NOMO-1 treated with DMSO at 0.1 percent for 48 hours (cell line): ENCODE measurements around the gene FBXL22.

Experiments
- DNase-seq: peaks from one replicate; lab custom pipeline; 2025; ENCODE audit not compliant: unreplicated experiment; lab: John Stamatoyannopoulos, UW

Gene FBXL22, protein sequence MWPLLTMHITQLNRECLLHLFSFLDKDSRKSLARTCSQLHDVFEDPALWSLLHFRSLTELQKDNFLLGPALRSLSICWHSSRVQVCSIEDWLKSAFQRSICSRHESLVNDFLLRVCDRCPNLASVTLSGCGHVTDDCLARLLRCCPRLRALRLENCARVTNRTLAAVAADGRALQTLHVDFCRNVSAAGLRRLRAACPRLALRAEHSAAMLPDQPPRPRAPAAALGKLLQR

DNA sequence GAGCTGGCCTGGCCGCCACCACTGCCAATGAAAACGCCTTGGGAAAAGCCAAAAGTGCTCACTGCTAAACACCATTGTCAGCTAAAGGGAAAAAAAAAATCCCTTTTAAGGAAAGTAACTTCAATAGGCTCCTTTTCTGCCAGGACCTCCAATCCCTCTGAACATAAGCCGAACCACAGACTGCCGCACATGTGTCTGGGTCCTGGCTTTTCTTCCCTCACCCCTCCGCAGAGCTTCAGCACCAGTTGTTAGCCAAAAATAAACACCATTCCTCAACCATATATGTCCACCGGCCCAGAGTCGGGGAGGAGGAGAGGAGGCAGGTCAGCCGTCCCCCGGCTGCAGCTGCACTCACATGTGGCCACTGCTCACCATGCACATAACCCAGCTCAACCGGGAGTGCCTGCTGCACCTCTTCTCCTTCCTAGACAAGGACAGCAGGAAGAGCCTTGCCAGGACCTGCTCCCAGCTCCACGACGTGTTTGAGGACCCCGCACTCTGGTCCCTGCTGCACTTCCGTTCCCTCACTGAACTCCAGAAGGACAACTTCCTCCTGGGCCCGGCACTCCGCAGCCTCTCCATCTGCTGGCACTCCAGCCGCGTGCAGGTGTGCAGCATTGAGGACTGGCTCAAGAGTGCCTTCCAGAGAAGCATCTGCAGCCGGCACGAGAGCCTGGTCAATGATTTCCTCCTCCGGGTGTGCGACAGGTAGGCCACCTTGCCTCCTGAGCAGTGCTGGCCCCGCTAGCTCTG, at the start of gene FBXL22:
Gene FBXL22 (plus strand): TSS at position 350 of the 753 bp plus-strand sequence. CDS start 6 bp downstream, at position 356.
- DNase-seq, result no peak

DNA sequence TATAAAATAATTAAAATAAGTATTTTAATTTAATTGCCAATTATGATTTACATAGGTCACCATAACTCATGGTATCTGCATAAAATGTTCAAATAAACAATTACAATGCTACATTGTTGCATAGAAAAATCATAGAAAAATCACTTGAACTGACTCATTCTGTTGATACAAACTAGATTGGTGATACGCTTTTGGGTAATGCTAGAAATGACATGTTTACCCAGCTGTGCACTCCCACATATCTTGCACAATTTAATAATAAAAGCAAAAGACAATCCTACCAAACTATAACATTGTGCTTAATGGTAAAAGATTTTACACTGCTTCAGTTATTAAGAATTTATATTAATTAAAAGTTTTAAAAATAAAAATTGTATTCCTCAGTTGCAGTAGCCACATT, 45.8 kb upstream of the FBXL22 start:
- DNase-seq, result no peak

DNA sequence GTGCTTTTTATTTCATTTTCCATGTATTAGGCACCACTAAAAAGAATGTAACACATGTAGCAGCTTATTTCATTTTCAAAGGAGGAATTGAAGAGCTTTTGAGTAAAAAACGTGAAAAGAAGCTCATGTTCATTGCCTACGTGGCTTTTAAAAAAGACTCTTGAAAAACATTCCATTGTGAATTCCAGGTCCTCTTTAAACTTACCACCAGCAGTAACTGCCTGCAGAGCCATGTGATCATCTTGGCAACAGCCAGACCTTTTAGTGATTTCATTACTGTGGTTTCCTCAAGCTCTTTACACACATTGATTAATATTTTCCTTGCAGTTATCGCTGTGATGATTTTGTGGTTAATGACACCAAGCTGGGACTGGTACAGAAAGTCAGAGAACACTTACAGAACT, 43.8 kb upstream of the FBXL22 start:
- peak; percentile 23 for DNase-seq

DNA sequence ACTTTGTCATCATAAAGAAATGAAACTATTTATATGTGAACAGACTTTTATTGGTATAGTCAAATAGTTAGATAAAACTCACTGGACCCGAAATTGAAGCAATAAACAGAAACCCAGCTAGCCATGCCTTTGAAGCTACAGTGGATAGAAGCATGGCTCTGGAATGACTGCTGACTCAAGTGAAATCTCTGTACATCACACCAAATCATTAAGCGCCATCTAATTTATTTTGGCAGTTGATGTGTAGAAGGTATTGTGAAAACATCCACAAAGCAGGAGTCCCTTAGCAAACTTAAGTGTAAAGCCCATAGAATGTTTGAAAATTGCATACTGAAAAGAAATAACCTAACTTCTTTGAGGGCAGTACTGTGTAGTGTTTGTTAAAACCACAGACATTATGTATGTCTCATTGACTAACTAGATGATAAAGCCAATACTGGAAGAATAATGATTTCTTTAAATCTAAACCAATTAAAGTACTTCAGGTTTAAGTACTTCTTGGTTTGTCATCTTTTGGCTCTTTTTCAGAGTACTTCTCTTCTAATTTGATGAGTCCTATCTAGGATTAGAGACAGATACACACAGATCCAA, 42.8 kb upstream of the FBXL22 start:
- DNase-seq, result no peak

DNA sequence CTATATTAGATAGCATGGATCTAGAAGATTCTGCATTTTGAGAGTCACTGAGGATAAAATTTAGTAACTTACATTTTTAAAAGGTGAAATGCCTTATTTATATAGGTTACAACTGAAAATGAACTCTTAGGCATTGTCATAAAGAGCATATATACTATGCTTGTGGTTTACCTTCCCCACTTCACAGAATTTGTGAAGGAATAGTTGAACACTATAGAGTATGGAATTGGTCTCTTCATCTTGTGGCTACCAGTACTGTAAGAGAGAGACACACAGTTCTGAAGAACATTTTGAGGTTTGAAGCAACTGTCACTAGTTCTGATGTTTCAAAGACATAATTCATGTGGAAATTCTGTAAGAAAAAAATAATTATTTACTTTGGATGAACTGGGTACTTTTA, 41.7 kb upstream of the FBXL22 start:
- no peak for DNase-seq

DNA sequence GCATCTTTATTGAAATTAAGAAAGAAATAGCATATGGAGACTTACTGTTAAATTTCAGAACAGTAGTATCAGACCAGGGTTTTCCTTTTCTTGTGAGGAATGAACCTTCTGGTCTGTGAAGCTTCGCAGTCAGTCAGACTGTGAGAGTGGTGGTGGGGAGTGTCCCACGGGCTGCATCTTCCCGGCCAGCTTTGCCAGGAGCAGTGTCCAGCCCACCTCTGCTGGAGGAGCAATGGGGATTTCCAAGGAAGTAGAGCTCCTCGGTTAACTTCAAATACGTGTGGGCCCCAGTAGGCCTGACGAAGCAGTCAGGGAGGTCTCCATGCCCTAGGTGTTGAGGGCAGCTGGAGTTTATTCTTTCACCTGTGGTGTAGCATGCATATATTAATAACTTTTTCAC, 40.9 kb upstream of the FBXL22 start:
- DNase-seq, result no peak

DNA sequence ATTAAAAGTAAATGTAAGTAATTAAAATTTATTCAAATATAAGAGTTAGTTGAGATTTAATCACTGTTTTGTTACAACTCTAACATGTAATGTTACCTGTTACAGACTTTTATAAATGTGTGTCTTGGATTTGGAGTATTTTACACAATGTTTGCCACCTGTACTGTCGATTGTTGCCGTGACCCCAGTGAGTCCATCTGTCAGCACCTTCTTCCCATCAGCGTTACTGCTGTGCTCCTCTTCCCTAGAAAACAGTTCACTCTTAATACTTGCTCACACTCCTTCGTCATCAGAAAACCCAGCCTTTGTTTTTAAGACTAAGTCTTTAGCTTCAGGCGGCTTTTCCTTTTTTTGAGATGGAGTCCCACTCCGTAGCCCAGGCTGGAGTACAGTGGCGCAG, 40.5 kb upstream of the FBXL22 start:
- no peak for DNase-seq

DNA sequence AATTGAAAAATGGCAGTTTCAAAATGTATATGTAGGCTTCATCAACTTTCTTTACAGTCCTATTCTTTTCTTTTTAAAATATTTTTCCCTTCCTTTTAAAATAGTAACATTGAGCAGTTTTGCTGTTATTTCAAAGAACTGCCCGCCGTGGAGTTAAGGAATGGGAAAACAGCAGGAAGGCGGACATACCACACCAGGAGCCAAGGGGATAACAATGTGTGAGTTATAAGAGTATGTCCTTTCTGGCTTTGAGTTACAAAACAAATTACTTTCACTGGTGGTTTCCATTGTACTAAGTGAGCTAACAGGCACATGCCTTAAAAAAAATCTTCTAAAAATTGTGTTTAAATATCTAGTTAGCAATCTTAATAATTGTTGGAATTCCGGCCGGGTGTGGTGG, 37.4 kb upstream of the FBXL22 start:
- DNase-seq, result no peak

DNA sequence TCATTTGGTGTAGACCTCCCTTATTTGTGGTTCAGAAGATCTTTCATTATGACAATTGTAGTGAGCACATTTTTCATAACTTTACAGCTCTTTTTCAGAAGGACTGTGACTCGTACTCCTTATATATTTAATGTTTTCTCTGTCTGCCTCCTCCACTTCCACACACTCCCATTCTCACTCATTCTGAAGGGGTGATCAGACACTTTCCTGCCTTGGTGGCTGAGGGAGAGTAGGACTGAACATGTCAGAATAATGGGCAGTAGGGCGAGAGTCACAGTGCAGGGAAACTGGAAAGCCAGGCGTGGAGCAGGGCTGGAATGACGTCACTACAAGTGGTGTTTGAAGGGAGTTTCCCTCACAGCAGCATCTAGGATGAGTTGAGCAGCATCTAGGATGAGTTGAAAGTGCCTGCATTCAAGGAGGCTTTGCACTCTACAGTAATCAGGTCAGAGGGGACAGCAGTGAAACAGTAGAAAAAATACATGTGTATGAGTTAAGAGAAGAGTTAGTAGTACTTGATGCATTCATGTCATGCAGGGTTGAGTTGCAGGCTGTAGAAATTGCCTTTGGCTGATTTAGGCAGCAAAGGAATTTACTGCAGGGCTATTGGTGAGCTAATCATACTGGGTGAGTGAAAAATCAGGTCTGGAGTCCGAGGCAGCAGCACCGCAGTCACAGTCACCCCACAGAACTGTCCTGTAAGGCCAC, 36.3 kb upstream of the FBXL22 start:
- DNase-seq, result no peak

DNA sequence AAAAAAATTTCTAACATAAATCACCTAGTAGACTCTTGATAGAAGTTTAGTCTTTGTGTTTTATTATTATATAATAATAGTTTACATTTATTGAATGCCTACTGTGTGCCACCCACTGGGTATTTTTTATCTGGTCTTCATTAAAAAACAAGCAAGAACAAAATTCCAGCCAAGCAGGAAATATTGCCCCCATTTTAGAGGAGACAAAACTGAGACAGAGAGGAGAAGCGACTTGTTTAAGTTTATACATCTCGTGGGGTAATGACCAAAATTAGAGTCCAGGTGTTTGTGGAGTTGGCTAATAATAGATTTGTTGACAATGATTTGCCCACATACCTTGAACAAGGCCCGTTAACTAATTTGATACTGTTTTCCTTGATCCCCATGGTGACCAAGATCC, 33.1 kb upstream of the FBXL22 start:
- no peak for DNase-seq

DNA sequence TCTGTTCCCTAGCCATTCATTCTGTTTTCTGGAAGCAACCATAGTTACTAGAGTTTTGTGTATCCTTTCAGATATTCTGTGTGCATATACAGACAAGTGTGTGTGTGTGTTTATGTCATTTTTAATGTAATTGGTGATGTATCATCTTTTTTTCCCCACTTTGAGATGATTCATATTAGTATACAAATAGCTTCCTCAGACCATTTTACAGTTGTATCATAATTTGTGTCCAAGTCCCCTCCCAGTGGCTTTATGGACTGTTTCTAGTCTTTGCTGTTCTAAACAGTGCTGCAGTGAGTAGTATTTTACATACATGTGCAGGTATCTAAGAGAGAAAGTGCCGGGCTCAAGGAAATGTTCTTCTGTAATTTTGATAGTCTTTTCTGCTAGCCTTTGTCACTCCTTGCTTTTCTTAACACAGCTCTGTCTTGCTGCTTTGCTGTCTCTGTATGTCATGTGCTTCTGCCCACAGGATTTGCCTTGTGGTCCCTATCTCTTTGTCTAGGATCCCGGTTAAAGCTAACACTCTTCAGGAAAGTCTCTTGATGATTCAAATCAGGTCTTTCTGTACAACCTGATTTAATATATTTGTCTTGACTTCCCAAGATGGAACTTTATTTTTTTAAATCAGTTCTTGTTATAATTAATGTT, 31.5 kb upstream of the FBXL22 start:
- no peak for DNase-seq

DNA sequence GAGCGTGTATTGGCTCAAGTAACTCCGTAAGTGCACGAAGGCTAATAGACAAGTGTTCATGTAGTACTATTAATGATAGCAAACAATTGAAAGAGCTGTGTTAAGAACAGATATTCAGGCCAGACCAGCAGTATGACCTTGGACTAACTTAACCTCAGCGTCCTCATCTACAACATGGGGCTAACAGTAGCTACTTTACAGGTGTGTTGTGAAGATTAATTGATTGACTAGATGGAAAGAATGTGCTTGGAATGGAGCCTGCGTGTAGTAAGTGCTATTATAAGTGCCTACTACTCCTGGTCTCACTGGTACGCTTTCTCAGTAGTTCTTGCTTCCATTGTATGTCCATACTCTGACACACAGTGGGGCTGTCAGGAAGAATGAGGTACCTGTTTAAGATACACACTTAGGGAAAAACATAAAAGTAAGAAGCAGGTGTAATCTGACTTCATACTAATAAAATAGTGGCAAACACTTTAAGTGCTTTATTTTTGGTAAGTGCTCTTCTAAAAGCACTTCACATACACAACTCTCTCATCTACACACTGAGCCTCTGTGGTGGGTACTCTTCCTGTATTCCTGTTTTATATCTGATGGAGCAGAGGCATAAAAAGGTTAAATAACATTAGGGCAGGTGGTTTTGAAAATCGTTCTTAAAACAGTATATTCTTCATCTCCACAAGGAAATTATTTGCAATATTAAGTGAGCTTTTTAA, 24.3 kb upstream of the FBXL22 start:
- DNase-seq, result no peak

DNA sequence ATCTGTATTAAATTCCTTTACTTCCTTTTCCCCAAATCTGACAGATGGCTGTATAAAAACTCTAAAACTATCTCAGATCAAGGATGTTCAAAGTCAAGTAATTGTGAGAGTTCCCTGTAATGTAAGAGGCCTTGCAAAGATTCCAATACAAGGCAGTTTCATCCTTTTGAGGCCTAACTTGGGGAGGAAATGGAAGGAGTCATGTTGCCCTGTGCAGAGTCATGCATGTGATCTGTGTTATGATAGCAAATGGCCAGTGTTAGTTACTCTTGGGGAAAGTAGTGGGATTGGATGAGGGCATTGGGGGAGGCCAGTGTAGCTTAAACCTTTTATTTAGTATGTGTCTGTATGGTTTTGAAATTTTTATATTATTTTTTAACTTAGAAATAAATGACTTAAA, 23.7 kb upstream of the FBXL22 start:
- no peak for DNase-seq

DNA sequence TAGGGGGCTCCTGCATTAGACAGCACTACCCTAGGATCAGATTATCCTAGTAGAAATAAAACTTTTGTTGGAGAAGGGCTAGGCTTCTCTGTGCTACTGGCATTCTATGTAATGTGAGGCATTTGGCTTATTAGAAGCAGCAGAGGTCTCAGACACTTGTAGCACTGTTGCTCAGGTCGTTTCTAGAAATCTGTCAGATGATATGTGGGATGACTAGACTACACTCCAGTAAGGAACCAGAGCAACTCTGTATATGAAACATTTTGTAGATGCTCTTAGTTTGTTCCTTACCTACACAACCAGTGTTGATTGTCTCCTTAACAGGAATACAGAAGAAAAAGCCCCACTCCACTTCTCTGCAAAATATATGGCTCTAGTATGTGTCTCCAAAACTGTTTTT, 21.9 kb upstream of the FBXL22 start:
- DNase-seq, result no peak

DNA sequence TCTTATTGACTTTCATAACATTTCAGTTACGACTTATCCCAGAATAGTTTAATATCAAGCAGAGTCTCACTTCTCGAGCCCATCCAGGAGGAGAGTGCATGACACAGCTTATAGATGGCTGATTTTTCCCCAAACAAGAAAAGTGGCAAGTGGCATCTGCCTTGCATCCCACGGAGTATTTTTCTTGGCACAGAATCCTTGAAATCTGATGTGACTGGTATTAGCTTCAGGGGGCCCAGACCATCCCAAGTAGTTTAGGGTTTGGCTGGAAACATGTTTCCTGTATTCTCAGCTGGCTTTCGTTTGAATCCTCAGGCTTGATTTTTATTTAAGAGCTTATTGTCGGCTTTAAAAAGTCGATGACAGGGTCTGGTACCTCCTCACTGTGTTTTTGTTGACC, 20.7 kb upstream of the FBXL22 start:
- DNase-seq, result no peak

DNA sequence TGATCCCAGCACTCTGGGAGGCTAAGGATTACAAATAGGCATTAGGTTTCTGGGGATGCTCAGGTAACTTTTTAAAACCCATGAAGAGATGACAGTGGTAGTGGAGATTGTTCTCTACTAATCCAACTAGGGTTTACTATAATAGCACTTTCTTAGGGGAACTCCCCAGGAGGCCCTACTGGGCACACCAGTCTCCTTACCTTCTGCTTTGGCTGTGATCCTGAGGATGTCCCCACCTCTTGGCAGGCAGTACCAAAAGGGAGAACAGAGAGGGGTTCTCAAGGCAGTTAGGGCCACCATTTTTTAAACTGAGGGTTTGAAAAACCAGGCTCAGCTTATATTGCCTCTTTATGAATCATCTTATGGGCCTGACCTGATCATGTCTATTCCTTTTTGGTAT, 15.0 kb upstream of the FBXL22 start:
- no peak for DNase-seq

DNA sequence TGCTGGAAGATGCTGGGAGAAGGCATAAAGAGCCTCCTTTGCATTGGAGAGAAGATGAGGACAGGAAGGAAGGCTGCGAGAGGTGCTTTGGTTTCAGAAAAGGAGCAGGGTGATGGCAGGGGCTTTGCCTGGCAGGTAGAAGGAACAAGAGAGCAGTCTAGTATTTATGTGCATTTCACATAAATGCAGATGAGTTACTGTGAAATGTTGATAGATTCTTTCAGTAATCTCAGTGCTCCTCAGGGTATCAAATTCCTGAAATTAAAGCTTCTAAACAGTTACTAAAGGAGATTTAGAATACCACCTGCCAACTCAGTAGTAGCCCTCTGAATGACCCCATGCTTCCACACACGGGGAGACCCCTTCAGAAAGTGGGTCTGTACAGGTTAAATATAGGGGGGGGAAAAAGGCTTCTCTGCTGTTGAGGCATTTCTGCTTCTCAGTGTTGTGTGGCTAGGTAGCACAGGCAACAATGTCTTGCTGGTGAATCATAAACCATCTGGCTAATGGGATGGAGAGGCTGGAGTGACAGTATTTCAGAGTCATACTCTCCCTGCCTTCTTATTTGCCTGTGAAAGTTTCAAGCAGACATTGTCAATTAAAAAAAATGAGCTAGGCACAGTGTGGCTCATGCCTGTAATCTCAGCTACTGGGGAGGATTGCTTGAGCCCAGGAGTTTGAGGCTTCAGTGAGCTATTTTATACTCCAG, 14.3 kb upstream of the FBXL22 start:
- DNase-seq, result no peak

DNA sequence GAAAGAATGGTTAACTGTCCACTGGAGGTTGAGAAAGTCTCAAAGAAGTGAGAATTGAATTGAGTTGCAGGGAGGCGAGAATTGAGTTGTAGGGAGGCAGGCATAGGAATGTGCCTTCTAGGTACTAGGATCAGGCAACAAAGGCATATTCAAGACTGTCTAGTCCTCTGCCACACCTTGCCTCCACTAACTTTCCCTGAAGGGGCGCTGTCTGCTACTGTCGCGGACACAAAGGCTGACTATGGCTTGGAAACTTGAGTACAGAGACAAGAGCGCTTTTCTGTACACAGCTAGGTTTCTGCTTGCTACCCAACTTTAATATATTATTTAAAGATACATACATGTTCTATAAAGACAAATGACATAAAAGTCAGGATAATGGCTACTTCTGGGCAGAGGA, 10.4 kb upstream of the FBXL22 start:
- no peak for DNase-seq

DNA sequence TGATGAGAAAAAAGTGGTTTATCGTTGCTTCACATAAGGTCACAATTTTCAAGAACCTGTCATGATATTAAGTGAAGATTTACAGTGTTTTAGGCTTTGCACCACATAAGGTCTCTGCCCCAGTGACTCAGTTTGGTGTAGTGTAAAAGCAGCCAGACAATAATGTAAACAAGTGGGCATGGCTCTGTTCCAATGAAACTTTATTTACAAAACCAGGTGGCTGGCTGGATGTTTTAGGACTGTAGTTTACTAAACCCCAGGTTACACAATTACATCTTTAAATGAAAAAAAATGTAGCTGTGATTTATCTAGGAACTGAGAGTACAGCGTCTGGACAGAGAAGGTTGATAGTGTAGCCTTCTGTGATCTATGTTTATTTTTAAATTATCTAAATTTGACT, 9.7 kb upstream of the FBXL22 start:
- no peak for DNase-seq

DNA sequence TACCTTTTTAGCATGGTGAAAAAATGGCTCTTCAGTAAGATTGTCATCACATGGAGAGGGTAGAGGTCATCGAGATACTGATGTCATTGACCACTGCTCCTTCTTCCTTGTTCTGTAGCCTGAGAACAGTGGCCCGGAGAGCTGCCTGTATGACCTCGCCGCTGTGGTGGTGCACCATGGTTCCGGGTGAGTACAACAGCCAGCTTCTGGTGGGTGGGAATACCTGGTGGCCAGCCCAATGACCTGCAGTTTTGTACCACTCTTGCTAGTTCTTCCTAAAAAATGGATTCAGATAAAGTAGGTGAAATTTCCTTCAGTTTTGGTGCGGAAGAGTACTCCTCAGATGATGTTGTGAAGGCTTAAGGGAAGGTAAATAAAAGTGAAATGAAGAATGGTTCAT, 8.4 kb upstream of the FBXL22 start:
- DNase-seq, result no peak
